DMS79 (cell line): ENCODE data around the gene ALG3.

Experiments
- DNase-seq: peaks from one replicate; lab custom pipeline; 2025; lab: John Stamatoyannopoulos, UW

The ALG3 gene

DNA sequence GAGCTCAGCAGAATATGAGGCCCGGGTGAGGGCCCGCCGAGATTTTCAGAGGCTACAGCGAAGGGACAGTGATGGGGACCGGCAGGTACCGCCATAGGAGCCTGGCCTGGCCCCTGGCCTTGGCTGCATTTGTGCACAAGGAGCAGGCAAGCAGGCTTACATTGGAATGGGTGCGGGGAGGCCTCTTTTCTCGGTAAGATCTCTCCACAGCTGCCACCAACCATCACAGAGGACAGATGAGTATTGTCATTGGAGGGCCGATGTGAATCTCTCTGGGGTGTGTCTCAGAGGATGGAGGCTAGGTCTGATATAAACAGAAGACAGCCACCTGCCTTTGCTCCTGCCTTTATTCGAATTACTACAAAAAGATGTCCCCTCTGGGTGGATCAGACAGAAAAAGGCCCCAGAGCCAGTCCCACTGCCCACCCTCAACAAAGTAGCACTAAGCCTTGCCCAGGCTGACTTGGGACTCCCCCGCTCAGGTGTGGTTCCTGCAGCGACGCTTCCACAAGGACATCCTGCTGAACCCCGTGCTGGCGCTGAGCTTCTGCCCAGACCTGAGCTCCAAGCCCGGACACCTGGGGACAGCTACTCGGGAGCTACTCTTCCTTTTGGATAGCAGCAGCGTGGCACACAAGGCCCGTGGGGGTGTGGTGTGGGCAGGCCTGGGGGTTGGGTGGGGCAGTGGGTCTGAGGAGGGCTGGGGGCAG, 13.9 kb downstream of the ALG3 start:
- DNase-seq = no peak

DNA sequence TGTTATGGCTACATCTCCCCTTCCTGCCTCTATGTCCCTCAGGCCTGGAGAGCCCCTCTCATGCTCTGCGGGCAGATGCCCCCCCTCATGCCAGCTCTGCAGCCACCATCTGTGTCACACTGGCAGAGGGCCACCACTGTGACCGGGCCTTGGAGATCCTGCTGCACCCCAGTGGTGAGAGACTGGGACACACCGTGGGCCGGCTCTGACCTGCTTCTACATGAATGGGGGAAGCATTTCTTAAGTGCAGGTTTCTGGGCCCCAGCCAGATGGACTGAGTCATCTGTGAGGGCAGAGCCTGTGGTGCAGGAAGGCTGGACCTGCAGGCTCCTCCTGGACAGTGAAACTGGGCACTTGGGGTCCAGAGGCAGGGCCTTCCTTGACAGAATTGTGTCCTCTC, 14.5 kb downstream of the ALG3 start:
- peak; percentile 13 for DNase-seq

DNA sequence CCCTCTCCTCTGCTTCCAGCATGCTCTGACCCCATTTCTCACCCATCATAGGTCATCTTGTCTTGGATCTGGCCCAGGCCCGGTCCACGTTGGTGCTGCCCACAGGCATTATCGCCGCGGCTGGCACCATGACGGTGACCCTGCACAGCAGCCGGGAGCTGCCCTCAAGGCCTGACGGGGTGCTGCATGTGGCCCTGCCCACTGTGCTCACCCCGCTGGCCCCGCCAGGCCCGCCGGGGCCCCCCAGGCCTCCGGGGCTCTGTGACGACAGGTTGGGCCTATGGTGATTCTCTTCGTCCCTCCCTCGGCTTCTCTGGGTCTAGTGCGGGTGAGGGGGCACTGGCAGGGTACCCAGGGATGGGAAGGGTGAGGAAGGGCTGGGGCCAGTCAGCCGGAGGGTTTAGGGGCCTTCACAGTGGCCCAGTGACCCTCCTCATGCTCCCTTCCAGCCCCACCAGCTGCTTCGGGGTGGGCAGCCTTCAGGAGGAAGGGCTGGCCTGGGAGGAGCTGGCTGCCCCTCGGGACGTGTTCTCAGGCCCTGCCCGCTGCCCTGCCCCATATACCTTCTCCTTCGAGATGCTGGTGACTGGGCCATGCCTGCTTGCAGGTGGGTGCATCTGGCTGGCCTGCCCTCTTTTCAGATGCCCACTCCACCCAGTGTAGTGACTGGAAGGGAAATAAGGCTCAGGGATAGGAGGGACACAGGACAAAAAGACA, 15.5 kb downstream of the ALG3 start:
- DNase-seq = no peak

DNA sequence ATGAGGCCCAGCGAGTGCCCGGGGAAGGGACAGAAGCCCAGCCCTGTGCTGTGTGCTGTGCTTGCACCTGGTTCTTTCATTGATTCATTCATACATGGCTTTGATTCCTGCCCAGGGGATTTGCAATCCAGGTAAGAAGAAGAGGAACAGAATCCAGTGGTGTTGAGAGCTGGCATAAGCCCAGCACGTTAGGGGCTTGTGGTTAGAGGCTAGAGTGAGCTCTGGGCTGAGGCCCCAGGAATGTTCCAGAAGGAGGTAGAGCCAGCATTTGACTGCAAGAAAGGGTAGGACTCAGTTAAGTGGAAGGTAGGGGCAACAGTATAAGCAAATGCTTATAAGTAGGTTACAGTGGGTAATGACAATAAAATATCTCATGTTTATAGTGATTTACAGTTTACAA, 17.1 kb downstream of the ALG3 start:
- DNase-seq = peak; percentile 23

DNA sequence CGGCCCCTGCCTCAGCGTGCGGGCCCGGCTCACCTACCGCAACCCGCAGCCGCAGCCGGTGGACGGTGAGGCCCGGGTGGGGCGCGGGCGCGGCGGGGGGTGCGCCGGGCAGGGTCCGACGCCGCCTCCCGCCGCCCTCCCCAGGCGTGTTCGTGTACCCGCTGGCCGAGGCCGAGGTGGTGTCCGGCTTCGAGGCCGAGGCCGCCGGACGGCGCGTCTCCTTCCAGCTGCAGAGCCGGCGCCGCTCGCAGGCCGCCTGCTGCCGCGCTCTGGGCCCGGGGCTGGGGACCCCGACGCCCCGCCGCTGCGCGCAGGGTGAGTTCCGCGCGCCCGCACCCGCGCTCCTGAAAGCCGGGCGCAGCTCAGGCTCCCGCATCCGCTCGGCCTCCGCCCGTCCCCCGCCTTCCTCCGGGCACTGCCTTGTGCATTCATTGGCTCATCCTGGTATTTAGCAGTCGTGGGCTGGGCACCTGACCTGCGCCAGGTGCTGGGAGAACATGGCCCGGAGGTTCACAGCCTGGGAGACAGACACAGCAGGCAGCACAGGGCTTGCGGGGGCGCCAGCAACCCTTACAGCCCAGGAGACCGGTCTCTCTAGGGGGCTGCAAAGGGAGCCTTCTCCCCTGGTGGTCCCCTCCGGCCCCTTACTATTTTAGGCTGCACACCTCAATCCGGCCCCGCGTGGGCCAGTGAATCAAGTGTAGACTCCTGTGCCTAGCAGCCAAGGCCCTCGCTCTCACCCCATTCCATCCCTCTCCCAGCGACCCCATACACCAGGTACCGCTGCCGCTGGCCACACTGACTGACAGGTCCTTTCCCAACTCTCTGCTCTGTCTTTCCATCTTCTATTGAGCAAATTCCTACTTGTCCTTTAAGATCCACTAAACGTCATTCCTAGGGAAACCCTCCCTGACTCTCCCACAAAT, 17.9 kb downstream of the ALG3 start:
- no peak for DNase-seq

DNA sequence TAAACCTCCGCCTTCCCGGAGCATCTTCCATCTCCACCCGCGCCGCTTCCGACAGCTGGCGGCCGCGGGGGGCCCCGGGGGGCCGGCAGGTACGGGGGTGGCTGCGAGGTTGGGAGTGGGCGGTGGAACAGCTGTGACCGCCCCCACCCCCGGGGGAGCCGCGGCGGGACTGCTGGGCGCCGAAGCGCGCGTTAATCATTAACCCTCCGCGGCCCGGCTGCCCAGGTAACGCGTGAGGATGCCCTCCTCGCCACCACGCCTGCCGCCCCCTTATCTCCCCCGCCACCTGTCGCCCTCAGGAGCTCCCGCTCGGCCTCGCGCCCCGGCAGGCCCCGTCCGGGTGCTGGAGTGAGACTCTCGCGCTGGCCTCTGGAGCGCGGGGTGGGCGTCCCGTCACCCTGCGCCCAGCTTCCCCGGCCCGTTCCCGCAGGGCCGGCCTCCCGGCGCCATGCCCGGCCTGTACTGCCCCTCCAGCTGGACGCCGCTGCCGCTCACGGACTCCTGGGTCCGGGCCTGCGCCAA, 18.6 kb downstream of the ALG3 start:
- DNase-seq = no peak

DNA sequence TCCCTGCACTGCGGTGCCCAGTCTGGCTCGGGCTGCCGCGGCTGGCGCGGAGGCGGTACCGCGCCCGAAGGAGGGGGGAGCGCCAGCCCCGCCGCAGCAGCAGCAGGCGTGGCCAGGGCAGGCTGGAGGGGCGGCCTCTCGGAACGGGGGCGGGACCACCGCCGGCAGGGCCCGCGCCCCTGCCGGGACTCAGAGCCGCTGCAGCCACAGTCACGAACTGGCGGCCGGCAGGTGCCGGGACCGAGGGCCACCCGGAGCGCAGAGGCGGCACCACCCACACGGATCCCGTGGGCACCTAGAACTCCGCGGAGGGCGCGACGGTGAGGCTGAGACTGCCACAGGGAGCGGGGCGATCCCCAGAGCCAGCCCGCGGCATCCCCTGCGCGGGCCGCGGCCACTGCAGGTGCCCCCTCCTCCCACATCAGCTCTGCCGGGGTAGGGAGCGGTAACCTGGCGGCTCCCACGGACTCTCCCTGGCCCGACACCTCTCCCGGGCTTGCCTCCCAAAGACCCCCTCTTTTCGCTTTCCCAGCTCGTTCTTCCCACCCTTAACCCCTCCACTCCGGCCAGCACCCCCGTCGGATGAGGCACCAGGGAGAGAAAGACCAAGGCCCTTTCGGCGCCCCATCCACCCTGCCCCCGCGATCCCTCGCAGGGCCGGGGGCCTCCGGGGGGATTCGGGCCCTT, 19.2 kb downstream of the ALG3 start, which contains the start of gene VWA5B2:
Gene VWA5B2, plus strand, starts transcription at position 192 of the 687 bp plus-strand sequence. CDS start 944 bp downstream, outside the sequence.
- peak; percentile 24 for DNase-seq

DNA sequence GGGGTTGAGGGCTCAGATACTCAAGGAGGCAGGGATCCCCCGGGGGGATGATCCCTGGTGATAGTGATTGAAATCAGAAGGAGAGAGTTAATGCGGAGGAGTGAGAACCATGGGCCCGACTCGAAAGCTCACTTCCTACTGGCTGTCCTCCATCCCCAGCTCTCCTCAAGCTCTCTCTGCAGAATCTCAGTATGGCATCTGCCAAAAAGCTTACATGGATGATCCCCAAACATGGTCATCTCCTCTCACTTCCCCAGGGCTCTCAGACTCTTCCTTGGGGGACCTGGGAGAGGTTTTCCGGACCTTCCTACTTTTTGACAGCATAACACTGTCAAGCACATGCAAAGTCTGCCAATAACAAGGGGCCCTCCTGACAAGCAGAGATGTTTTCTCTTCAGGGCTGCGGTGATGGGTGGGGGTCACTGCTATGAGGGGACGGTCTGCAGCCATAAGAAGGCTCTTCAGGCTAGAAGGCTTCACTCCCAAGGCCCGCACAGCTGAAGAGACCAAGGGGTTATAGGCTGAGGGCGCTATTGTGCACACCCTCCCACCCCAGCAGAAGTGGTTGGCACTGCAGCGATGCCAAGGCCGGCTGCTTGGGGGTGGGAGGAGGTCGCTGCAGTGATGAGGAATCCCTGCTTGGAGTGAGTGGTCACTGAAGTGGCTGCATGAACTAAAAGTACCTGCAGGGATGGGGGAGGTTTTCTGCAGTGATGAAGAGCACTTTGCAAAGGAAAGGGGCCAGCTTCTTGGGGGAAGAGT, 20.2 kb downstream of the ALG3 start:
- DNase-seq = no peak

DNA sequence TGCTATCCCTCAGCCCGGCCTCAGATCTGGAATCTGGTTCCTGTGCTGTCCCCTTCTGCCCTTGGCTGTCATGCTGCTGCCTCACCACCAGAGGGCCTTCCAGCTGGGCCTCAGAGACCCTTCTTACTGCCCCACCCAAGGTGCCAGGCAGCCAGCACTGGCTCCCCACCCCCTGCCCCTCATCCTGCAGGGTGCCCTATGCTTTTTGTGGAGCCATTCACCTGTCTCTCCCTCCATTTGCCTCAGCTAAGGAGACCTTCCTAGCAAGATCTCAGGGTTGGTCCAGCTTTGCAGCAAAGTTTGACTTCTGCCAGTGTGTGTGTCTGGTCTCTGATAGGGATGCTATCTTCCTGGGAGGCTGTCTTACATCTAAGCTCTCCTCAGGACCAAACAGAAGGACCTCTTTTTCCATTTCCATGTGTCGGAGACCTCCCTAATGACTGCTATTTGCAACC, 21.3 kb downstream of the ALG3 start:
- no peak for DNase-seq

DNA sequence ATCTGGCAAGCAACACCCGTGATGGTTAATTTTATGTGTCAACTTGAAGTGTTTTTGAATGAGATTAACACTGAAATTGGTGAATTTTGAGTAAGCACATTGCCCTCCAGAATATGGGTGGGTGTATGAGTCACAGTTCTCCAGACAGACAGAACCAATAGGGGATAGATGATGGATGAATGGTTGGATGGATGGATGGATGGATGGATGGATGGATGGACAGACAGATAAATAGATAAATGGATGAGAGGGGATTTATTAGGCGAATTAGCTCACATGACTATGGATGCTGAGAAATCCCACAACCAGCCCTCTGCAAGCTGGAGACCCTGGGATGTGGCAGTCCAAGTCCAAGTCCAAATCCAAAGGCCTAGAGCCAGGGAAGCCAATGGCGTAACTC, 24.8 kb downstream of the ALG3 start:
- no peak for DNase-seq

DNA sequence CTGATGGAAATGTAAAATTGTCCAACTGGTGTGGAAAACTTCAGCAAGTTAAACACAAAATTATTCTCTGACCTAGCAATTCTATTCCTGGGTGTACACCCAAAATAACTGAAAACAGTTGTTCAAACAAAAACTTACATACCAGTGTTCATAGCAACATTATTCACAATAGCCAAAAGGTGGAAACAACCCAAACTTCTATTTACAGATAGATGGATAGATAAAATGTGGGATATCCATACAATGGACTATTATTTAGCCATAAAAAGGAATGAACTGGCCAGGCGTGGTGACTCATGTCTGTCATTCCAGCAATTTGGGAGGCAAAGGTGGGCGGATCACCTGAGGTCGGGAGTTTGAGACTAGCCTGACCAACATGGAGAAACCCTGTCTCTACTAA, 26.2 kb downstream of the ALG3 start:
- no peak for DNase-seq

DNA sequence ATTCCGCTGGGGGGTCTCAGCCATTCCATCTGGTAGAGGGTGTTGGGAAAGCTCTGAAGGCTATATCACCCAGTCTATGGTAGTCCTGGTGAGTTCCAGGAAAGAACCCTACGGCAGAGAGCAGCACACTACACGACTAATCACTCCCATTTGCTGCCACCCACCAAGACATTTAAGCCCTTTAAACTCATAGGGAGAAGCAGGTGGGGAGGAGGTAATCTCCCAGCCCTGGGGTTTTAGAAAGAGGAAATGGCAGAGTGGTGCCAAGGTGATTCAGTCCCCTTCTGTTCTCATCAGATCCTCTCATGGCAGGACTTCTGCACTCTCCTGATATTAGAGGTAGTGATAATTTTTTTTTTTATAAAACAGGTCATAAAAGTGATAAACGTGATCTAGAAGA, 29.9 kb downstream of the ALG3 start:
- no peak for DNase-seq

DNA sequence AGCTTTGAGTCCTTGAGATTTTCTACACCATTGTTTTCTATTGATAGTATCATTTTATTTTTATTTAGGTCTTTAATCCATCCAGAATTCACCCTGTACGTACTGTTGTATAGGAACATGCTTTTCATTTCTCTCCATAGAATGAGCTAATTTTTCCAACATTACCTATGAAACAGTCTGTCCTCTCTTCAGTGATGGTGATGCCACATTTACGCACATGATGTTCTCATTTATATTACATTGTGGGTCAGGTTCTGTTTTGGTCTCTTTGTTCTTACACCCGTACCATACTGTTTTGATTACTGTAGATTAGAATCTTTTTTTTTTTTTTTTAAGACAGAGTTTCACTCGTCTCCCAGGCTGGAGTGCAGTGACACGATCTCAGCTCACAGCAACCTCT, 37.0 kb downstream of the ALG3 start:
- DNase-seq = no peak

DNA sequence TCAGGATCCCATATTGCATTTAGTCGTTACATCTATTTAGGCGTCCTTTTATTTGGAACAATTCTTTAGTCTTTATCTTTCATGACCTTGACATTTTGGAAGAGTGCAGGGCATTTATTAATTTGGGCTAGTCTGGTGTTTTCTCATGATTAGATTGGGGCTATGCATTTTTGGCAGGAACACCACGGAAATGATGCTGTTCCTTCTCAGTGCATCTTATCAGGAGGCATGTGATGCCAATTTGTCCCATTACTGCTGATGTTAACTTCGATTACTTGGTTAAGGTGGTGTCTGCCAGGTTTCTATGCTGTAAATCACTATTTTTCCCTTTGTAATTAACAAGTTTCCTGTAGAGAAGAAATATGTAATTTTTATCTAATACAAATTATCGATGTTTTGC, 37.5 kb downstream of the ALG3 start:
- no peak for DNase-seq

DNA sequence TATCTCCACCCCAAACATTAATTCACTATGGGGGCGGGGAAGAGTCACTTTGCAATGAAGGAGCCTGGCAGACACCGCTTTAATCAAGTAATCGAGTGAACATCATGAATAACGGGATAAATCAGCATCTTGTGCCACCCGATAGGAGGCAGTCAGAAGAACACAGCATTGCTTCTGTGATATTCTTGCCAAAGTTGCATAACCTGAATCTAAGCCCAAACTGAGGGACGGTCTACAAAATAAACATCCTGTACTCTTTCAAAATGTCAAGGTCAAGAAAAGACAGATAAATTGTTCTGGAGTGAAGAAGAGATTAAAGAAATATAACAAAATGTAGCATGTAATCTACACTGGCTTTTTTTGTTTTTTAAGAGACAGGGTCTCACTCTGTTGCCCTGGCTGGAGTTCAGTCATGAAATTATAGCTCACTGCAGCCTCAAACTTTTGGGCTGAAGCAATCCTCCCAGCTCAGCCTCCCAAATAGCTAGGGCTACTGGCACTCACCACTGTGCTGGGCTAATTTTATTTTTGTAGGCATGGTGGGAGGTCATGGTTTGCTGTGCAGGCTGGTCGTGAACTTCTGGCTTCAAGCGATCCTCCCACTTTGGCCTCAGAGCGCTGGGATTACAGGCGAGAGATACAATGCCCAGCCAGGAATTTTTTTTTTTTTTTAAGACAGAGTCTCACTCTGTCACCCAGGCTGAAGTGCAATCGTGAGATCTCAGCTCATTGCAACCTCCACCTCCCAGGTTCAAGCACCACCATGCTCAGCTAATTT, 39.4 kb downstream of the ALG3 start:
- DNase-seq = no peak

DNA sequence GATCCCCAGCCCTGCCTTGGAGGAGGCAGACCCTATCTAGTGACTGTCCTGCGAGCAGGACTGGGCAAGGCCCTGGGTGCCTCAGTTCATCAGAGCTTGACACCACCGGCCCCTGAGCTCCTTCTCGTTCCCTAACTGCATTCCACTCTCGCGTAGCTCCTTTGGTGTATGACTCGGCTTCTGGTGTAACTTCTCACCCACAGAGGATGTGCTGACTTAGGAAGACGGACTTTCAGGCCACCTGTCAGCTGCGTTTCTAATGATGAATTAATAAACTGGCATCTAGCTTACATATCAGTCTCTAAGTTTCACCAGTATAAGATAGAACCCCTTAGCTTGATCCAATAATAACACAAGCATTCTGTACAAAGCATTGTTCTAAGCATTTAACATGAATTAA, 45.2 kb downstream of the ALG3 start:
- DNase-seq = no peak

DNA sequence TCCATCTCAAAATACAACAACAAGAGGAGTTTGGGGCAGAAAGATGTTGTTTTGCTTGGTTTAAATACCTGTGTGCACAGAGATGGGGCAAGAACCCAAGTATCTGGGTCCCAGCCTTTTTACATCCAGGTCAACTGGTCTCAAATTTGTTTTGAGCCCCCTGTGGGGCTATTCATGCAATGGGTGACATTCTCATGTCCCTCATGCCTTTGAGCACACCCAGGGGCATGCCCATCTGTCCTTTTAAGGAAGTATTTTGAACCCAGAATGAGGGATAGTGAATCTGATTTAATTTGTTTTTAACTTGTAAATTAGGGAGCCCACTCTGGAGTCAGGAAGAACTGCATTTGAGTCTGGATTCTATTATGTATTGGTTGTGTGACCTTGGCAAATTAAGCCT, 47.9 kb downstream of the ALG3 start:
- no peak for DNase-seq

DNA sequence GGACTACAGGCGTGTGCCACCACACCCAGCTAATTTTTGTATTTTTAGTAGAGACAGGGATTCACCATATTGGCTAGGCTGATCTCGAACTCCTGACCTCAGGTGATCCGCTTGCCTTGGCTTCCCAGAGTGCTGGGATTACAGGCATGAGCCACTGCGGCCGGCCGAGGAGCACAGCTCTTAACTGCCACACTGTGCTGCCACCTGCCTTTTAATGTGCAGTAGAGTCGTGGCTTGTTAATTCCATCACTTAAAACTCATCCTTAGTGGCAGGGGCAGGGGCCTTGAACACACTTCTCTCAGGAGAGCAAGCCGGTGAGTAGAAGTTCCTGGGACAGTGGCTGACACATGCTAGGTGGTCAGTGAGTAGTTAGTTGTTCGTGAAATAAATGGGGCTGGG, 50.3 kb downstream of the ALG3 start:
- no peak for DNase-seq

DNA sequence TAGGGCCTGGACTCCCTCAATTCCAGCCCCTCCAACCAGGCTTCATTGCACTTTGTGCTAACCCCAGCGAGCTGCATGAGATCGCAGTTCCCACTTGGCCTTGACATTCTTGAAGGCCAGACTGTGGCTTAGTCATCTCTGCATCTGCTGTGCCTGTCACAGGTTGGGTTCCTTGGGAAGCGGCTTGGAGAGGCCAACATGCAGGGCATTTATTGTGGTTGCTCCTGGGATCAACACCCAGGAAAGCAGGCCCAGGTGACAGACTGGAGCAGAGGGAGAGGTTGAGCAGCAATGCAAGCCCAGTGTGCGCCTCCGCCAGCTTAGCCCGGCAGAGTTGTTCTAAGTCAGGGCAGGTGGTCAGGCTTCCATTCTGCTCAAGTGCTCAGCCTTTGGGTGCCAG, 52.2 kb downstream of the ALG3 start:
- no peak for DNase-seq

DNA sequence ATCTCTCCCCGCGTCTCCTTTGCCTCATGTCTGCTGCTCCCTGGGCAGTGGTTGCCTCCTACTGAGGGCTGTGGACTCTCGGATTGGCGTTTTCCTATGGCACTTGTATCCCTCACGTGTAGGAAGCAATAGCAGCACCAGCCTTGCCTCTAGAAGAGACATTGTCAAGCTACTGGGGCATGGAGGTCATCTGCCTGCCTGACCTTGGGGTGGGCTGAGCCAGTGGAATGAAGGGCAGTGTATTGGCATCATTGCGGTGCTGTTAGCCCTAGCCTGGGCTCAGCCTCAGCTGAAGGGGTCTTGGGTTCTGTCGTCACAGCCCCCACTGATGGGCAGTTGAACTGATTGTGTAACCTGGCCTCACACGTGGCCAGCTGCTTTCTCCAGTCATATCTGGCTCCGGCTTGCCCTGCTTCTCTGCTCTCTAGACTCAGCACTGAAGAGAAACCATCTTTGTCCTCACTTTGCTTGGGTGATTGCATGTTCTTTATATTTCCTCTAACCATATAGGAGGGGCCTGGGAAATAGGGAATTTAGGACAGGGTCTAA, 54.7 kb downstream of the ALG3 start:
- DNase-seq = no peak
